Fibroblast of upper back skin (primary cell): ENCODE measurements around the gene CLOCK.
"Not testable (repeated sequence)": the region's sequence is repeated elsewhere in the genome, so short reads cannot be mapped to it uniquely, and the experiment has no call there.

ENCODE experiments used
- DNase-seq: peaks from one replicate; pipeline ENCODE4 v3.0.0-alpha.2; 2013

Gene CLOCK, protein sequence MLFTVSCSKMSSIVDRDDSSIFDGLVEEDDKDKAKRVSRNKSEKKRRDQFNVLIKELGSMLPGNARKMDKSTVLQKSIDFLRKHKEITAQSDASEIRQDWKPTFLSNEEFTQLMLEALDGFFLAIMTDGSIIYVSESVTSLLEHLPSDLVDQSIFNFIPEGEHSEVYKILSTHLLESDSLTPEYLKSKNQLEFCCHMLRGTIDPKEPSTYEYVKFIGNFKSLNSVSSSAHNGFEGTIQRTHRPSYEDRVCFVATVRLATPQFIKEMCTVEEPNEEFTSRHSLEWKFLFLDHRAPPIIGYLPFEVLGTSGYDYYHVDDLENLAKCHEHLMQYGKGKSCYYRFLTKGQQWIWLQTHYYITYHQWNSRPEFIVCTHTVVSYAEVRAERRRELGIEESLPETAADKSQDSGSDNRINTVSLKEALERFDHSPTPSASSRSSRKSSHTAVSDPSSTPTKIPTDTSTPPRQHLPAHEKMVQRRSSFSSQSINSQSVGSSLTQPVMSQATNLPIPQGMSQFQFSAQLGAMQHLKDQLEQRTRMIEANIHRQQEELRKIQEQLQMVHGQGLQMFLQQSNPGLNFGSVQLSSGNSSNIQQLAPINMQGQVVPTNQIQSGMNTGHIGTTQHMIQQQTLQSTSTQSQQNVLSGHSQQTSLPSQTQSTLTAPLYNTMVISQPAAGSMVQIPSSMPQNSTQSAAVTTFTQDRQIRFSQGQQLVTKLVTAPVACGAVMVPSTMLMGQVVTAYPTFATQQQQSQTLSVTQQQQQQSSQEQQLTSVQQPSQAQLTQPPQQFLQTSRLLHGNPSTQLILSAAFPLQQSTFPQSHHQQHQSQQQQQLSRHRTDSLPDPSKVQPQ

GRCh38 chr4:55546756-55547465, at the start of gene CLOCK:
Gene CLOCK (minus strand): TSS chr4:55546909. CDS start chr4:55482785, 64,124 bp downstream.
- DNase-seq: peak; percentile 89

- DNase-seq: no peak
These were observed 45.3 kb upstream of the CLOCK start, which contains the start of gene PDCL2 for GRCh38 chr4:55592014-55592413. Gene PDCL2 (minus strand): TSS chr4:55592245. CDS start chr4:55592109, 136 bp downstream.

GRCh38 chr4:55588160-55588559, 41.5 kb upstream of the CLOCK start:
- no peak for DNase-seq

GRCh38 chr4:55582773-55583172, 36.1 kb upstream of the CLOCK start:
- DNase-seq: not testable (repeated sequence)

GRCh38 chr4:55578341-55579010, 31.8 kb upstream of the CLOCK start:
- no peak for DNase-seq

DNA sequence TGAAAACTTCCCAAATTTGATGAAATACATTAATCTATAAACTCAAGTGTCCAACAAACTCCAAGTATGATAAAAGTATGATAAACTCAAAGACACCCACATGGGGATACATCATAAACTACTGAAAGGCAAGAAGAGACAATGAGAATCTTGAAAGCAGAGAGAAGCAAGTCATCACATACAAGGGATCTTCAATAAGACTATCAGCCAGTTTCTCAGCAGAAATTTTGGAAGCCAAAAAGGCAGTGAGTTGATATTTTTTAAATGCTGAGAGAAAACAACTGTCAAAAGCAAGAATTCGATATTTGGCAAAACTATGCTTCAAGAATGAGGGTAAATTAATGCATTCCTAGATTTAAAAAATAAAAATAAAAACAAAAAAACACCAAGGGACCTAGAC, 28.8 kb upstream of the CLOCK start:
- no peak for DNase-seq

DNA sequence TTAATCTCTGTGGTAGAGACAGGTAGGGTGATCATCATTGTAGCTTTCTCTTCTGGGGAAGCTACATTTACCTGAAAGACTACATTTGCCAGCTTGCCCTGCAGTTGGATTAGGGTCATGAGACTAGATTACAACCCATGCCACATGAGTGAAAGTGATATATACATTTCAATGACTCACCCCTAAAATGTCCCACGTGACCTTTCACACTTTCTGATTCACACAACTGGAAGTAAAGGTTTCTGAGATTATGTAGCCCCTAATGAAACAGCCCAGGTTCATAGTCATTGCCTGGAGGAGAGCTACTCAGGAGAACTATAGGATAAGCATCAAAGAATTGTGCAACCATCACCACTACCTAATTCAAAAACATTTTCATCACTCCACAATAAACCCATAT, 27.5 kb upstream of the CLOCK start:
- no peak for DNase-seq

DNA sequence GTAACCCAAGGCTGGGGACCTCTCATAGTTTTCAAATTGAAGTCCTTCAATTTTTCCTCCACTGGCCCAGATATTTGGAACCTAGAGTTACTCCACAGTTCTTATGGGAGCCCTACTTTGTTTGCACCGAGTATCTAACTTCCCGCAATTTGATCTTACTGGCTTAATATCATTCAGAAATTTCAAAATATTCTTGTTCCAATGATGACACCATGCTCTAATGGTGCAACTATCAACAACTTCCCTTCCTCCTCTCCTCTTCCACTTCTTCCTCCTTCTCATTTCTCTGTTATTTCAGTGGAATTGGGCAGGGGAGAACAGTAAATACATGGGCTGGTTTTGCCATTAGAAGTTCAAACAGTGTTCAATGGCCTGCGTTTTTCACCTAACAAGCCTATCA, 25.1 kb upstream of the CLOCK start:
- no peak for DNase-seq

- no peak for DNase-seq
These were observed 22.3 kb upstream of the CLOCK start for GRCh38 chr4:55568905-55569504.

DNA sequence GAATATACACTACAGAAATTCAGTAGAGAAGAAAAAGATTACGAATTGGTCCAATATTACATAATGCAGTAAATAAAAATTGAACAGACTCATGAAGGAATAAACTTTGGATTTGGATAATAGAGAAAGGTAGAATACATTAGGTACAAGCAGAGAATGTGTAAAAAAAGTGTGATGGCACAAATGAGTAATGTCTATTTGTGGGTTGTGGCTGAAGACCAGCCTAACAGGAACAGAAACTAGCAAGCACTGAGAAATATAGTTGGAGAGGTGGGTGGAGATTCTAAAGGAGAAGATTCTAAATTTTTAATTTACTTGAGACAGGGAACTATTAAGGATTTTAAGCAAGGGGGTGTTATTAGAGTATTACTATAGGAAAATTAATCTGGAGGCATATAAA, 15.2 kb upstream of the CLOCK start:
- no peak for DNase-seq

DNA sequence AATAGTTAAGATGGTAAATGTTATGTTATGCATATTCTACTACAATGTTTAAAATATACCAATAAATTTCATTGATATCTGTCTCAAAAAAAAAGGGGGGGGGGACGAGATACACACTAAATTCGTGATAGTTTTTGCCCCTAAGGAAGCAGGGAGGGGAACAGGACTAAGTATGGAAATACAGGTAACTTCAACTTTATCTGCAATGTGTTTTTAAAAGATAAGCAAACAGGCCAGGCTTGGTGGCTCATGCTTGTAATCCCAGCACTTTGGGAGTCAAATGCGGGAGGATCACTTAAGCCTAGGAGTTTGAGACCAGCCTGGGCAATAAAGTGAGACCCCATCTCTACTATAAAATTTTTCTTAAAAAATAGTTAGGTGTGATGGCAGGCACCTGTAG, 13.4 kb upstream of the CLOCK start:
- no peak for DNase-seq

DNA sequence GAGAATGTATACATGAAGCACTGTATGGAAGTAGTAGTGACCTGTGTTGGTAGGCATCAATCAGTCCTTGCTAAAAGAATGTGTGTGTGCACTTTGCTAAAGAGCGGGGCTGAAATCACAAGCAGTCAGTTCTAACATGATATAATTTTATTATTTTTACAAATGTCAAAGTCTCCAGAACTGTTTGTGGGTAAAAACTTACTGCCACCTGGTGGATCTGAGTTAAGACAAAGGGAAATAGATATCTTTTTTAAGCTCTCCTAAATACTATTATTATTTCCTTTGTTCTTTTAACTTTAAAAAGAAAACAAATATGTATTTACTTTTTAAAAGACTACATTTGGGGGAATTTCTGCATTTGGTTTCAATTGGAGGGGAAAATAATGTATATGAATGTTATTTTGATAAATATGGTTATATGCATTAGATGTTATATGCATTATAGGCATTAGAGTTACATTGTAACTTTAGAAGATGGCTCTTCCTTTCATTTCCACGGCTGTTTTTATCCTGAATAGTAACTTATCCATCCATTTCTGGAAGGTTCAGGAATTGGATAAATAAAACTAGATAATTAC, 7.8 kb upstream of the CLOCK start:
- peak; percentile 57 for DNase-seq

DNA sequence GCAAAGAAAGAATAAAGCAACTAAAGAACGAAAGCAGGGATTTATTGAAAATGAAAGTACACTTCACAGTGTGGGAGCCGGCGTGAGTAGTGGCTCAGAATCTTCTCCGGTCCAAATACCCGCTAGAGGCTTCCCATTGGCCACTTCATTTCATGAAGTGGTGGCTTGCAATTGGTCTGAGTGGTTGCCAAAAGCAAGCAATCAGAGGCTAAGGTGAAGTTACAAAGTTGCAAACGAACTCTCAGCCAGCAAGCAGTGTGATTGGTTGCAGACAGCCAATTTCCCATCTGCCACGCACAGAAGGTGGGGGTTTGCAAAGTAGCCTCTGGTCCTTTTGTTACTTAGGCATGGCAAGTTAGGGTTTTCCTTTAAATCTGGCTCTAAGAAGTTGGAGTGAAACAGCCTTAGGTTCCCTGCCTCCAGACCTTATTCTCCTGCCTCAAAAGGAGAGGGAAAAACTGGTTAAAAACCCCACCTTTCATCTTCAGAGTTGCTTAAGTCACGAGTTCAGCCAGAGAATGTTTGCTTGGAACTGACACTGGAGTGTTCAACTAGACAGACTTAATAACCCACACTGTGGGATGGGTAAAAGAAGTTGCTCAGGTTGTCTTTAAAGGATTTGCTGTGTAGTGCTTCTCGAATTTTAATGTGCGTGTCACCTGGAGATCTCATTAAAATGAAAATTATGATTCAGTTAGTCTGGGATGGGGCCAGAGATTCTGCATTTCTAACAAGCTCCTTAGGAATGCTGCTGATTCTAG, 6.9 kb upstream of the CLOCK start:
- DNase-seq: peak; percentile 48

DNA sequence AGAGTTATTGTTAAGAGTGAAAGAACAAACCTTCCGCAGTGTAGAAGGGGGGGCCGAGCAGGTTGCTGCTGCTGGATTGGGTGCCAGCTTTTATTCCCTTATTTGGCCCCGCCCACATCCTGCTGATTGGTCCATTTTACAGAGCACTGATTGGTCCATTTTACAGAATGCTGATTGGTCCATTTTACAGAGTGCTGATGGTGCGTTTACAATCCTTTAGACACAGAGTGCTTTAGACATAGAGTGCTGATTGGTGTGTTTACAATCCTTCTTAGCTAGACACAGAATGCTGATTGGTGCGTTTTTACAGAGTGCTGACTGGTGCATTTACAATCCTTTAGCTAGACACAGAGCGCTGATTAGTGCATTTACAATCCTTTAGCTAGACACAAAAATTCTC, 5.3 kb upstream of the CLOCK start:
- DNase-seq: not testable (repeated sequence)

DNA sequence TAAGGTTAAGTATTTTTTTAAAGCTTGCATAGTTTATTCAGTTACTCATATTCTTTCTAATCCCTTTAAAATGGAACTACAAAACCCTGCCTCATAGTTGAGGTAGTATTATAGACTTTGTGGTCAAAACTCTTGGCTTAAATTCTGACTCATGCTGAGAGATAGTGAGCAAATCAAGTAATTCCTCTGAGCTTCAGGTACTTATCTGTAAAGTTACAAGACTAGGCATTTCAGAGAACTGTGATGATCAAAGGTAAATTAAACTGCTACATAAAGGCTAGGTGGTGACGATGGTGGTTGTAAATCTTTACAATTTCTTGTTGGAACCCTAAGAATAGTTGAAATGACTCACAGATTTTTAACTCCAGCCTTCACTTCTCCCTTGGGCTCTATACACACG, 3.2 kb upstream of the CLOCK start:
- peak; percentile 92 for DNase-seq

DNA sequence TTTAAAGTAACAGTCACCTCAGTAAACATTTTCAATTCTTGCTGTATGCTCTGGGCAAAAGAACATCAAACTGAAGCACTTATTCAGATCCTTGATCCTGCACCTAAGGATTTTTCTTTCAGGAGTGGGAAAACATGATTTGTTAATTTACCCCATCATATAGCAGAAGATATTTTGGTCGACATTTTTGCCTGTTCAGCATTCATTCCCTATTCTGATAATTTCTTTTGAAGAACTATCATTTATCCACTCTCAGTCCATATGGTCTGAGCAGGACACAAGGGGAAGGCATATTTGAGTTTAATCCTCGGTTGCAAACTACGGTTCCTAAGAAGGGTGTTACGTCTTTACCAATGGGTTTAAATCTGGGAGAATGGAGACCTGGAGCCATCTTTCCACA, 1.2 kb upstream of the CLOCK start:
- no peak for DNase-seq

GRCh38 chr4:55547466-55547770, 709 bp upstream of the CLOCK start:
- peak; percentile 63 for DNase-seq

GRCh38 chr4:55546506-55546755, 278 bp downstream of the CLOCK start:
- no peak for DNase-seq

GRCh38 chr4:55545641-55546505, 836 bp downstream of the CLOCK start:
- DNase-seq: peak; percentile 63

- DNase-seq: peak; percentile 5
These were observed 1.6 kb downstream of the CLOCK start for GRCh38 chr4:55545151-55545550.

- DNase-seq: peak; percentile 43
These were observed 2.9 kb downstream of the CLOCK start for GRCh38 chr4:55543858-55544257.
